IPS-18a (cell line): Measurements from ENCODE around the gene DKKL1.

ENCODE experiments used
- H3K27ac ChIP-seq: one replicate; pipeline ENCODE4 v1.5.1; 2013; ENCODE audit warnings: low read length
- H3K27me3 ChIP-seq: one replicate; pipeline ENCODE4 v1.6.1; 2013; ENCODE audit warnings: mild to moderate bottlenecking, low read length; ENCODE audit not compliant: control insufficient read depth, insufficient read depth
- H3K36me3 ChIP-seq: one replicate; pipeline ENCODE4 v1.6.1; 2013; ENCODE audit warnings: low read depth, low read length; ENCODE audit not compliant: control insufficient read depth
- H3K4me1 ChIP-seq: one replicate; pipeline ENCODE4 v1.6.1; 2013; ENCODE audit warnings: low read depth, low read length; ENCODE audit not compliant: control insufficient read depth
- H3K4me3 ChIP-seq: one replicate; pipeline ENCODE4 v1.5.1; 2013; ENCODE audit warnings: low read length
- H3K9ac ChIP-seq: one replicate; pipeline ENCODE4 v1.6.1; 2013; ENCODE audit warnings: mild to moderate bottlenecking, low read length, moderate library complexity
- H3K9me3 ChIP-seq: one replicate; pipeline ENCODE4 v1.6.1; 2013; ENCODE audit warnings: low read depth, low read length; ENCODE audit not compliant: control insufficient read depth

DKKL1 gene

DNA sequence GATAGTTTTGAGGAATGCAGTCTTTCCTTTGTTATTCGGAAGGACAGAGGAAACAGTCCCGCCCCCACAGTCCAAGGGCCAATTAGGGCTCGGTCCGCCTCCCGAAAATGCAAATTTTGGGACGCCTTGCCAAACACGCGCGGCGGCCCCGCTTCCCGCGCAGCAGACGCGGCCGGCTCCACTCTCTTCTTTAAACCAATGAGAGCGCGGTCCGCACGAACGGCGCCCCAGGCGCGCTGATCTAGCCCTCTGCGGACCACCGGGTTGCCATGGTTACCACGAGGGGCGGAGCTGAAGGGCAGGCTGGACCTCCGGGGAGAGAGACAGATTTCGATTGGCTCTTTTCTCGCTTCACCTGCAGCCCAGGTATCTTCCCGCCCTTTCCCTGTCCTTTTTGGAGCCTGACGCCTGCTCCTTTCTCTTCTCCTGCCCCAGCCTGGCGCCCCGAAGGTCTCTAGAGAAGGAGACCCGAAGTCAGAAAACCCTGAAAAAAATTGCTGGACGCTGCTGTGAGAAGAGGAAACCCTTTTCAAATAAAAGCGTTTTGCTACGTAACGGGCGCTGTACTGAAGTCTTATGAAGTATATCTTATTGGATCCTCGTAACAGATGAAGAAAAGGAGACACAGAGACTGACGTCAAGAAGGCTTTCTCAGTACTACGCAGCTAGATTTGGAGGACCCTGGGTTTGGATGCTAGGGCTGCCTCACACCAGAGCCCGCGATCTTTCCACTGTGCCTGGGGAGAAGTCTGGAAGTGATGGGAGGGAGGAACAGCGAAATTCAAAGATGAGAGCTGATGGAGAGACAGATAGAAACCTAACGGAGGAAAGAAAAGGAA lies 57.6 kb downstream of the DKKL1 start:
- H3K4me3 ChIP-seq, result no peak overlapping the region
- H3K9me3 ChIP-seq, result no peaks in the 10 kb centered on the region
- H3K36me3 ChIP-seq, result no peaks in the 10 kb centered on the region
- H3K27ac ChIP-seq, result no peak overlapping the region
- H3K9ac ChIP-seq, result no peak overlapping the region
- H3K4me1 ChIP-seq, result peaks cover 12% of the 10 kb centered on the region
- H3K27me3 ChIP-seq, result peaks cover 55% of the 10 kb centered on the region

DNA sequence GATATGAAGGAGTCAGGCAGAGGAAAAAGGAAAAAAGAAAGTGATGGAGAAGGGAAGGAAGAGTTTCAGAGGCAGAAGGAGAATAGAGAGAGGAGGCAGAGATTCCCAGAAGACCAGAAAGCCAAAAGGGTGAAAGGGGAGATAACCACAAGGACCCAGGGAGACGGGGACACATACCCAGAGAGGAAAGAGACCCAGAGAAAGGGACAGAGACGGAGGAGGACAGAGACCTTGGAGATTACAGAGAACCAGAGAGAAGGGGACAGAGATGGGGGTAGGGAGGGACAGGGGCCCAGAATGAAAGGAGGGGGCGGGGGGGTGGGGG lies 58.2 kb downstream of the DKKL1 start:
- Histone ChIP-seq H3K4me1 (peaks cover 17% of the 10 kb centered on the region), H3K9ac (no peak overlapping the region), H3K27ac (no peak overlapping the region), H3K4me3 (no peak overlapping the region), H3K9me3 (no peaks in the 10 kb centered on the region), H3K36me3 (no peaks in the 10 kb centered on the region), H3K27me3 (peaks cover 61% of the 10 kb centered on the region)

- Histone ChIP-seq H3K4me1 (peaks cover 18% of the 10 kb centered on the region), H3K9ac (no peak overlapping the region), H3K36me3 (no peaks in the 10 kb centered on the region), H3K27me3 (peaks cover 68% of the 10 kb centered on the region), H3K27ac (no peak overlapping the region), H3K9me3 (no peaks in the 10 kb centered on the region), H3K4me3 (peak overlapping the region; percentile 31)
Measured at GRCh38 chr19:49422407-49423070, 58.9 kb downstream of the DKKL1 start.

GRCh38 chr19:49423071-49423984 lies 59.7 kb downstream of the DKKL1 start, which contains the start of gene PTH2:
Gene PTH2, minus strand, starts transcription at chr19:49423441. Its CDS starts 102 bp downstream, at chr19:49423339.
- Histone ChIP-seq H3K4me1 (peaks cover 18% of the 10 kb centered on the region), H3K4me3 (peak within 1 kb of the TSS; percentile 31), H3K27ac (no peak within 1 kb of the TSS), H3K27me3 (peaks cover 69% of the 10 kb centered on the region), H3K36me3 (no peaks in the 10 kb centered on the region), H3K9ac (no peak within 1 kb of the TSS), H3K9me3 (no peaks in the 10 kb centered on the region)

- no peak overlapping the region for H3K9ac ChIP-seq
- H3K4me1 ChIP-seq, result peaks cover 22% of the 10 kb centered on the region
- H3K27me3 ChIP-seq, result peaks cover 69% of the 10 kb centered on the region
- no peak overlapping the region for H3K27ac ChIP-seq
- no peak overlapping the region for H3K4me3 ChIP-seq
- no peaks in the 10 kb centered on the region for H3K9me3 ChIP-seq
- H3K36me3 ChIP-seq, result no peaks in the 10 kb centered on the region
Measured at GRCh38 chr19:49423985-49424303, 60.3 kb downstream of the DKKL1 start.
